GM04503 (cell line): ENCODE results near the gene ZEB1.
"Not testable (repeated sequence)": the region's sequence is repeated elsewhere in the genome, so short reads cannot be mapped to it uniquely, and the experiment has no call there.

Source experiments
- DNase-seq: peaks from one replicate; pipeline ENCODE4 v3.0.0-alpha.2; 2012; ENCODE audit warnings: low read depth

Gene ZEB1

DNA sequence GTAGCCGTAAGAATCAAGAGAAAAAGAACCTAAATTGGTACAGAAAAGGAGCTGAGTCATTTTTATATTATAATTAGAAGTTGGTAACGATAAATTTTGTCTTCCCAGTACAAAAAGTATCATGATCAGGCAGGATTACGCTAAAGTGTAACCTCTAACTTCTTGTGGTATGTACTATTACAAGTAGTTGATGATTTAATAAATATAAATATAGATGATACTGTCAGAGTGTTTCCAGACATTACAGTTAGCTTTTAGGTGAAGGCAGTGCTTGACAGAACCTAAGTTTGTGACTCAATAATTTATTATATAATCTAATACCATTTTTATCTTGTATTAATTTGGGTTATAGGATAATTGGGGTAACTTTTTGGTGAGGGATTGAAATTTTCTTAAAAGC, 53.4 kb downstream of the ZEB1 start:
- no peak for DNase-seq

GRCh38 chr10:31374146-31374696, 55.2 kb downstream of the ZEB1 start:
- DNase-seq = no peak

- DNase-seq = no peak
Observed at GRCh38 chr10:31381171-31381570, 62.2 kb downstream of the ZEB1 start.

- no peak for DNase-seq
Observed at GRCh38 chr10:31381766-31382316, 62.8 kb downstream of the ZEB1 start.

DNA sequence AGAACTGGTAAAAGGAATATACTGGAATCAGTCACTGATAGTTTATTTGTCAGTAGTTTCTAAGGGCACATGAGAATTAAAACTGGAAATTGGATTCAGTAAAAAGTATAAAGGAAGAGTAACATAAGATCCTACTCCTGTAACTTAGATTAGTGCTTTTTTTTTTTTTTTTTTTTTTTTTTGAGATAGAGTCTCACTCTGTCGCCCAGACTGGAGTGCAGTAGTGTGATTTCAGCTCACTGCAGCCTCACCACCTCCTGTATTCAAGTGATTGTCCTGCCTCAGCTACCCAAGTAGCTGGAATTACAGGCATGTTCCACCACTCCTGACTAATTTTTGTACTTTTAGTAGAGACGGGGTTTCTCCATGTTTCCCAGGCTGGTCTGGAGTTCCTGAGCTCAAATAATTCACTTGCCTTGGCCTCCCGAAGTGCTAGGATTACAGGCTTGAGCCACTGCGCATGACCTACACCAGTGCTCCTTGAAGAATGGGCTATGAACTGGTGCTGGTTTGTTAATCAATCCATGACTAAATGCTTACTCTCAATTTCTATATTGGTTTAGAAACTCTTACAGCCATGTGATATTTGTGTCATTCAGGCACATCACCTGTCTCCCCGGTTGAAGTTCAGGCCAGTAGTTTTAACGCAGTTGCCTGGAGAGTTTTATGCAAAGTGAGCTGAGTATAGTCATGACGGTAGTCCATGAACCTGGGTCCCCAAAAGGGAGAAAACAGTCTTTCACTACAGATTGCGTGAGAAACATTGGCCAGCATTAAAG, 65.0 kb downstream of the ZEB1 start:
- DNase-seq = no peak

DNA sequence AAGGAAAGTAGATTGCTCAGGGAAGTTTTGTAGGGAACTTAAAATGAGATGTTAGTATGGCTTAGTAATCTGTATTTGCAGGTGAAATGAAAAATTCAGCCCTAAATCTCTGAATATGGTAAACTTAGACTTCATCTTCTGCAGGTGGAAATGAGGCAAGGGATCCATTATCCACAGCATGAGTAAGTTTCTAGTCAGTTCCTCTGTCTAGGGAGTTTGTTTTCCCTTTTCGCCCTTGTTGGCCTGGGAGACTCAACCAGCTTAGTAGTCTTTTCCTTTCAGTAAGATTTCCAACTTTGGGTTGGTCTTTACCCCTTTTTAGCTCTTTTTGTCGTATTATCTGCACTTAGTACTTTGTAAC, 65.6 kb downstream of the ZEB1 start:
- DNase-seq = no peak

- DNase-seq = no peak
Observed at GRCh38 chr10:31390804-31391203, 71.8 kb downstream of the ZEB1 start.

GRCh38 chr10:31393844-31394243, 74.8 kb downstream of the ZEB1 start:
- DNase-seq = no peak

DNA sequence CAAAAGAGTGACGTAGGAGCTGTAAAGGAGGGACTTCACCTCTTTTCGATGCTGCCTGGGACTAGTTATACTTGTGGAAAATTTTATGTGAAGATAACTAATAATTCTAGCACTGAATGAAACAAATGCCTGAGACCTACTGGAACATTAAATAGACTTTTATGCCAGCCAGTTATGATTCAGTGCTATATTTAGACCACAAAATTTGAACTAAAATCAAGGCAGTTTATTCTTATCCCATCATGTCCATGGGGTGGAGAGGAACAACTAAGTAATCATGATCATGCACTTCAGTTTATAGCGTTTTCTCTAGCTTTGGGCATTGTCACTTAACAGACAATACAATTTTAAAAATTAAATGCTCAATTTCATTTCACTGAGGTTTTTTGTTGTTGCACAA, 76.7 kb downstream of the ZEB1 start:
- no peak for DNase-seq

DNA sequence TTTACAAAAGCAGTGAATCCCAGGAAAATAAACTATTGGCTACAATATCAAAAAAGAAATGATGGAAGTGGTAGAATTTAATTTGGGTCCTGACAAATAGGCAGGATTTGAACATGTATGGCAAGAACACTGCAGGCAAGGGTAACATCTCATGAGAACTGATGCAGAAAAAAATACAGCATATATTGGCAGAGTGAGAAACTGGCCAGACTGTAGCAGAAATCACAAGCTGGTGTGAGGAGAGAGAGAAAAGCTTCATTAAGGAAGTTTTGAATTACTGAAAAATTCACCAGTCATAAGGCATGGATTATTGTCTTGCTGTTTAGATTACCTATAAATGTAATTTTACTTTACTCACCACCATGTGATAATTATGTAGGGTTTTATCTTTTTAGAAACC, 77.4 kb downstream of the ZEB1 start:
- DNase-seq = no peak

DNA sequence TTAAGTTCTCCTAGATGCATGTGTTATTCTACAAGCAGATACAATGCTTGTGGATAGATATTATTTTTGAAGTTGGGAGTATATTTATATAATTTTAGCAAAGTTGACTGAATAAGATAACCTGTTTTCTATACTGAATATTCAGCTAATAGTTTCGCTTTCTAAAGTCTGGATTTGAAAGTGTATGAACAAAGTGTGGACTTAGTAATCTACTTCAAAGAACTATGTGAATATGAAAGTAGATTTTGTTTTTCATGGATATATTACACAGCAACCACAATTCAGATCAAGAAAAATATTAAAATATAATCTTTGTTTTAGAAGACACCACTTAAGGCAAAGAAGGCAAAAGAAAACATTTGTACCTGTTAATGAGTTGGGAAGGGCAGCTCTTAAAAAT, 78.8 kb downstream of the ZEB1 start:
- DNase-seq = no peak

DNA sequence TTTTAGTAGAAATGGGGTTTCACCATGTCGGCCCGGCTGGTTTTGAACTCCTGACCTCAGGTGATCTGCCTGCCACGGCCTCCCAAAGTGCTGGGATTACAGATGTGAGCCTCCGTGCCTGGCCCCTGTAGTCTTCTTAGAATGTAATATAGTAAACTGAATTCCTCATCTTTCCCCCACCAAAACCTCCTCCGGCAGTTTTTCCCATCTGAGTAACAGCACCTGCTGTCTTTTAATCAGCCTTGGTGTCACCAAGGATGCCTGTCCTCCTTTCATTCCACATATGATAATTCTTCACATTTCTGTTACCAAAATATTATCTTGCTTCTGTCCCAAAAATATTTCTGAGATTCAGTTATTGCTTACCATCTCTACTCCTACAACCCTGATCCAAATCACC, 80.2 kb downstream of the ZEB1 start:
- DNase-seq = no peak

- no peak for DNase-seq
Observed at GRCh38 chr10:31399631-31400030, 80.6 kb downstream of the ZEB1 start.

DNA sequence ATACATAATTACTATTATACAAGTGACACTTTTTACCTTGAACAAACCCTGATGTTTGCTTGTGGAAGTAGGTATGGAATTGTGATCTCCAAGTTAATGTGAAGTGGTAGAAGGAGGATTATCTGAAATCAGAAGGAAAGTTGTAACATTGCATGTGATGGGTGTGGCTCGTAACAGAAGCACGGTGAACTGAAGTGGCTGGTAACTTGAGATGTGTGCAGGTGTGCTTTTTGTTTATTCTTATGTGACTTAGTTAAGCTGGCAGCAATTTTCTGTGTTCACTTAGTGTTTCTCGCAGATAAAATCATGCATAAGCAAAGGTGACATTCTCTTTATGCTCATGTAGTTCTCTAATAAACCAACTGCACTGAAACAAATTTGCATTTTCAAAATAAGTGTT, 82.3 kb downstream of the ZEB1 start:
- DNase-seq = no peak

DNA sequence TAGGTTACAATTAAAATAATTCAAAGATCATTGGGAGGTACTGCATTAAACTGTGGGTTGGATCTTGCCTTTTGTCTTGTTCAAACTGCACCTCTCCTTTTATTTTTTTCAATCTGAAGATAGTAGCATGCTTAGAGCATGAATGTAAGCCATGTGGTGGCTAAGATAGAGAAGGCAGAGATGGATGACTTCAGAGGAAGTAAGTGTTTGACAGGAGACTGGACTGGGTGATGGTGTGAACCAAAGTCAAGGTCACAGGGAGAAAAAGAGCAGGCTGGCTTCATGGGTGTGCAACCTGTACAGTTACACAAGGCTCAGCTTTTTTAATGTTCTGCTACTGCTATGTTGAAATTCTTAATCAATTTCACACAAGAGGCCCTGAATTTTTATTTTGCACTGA, 85.6 kb downstream of the ZEB1 start:
- DNase-seq = no peak

GRCh38 chr10:31405829-31406228, 86.8 kb downstream of the ZEB1 start:
- DNase-seq = not testable (repeated sequence)

DNA sequence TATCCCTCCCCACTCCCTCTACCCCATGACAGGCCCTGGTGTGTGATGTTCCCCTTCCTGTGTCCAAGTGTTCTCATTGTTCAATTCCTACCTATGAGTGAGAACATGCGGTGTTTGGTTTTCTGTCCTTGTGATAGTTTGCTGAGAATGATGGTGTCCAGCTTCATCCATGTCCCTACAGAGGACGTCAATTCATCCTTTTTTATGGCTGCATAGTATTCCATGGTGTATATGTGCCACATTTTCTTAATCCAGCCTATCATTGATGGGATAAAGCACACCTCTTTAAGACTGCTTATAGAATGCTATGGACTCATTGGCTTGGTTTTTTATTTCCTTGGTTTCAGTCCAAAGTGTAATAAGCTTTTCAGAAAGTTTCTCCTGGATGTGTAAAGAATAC, 93.4 kb downstream of the ZEB1 start:
- DNase-seq = not testable (repeated sequence)

- DNase-seq = no peak
Observed at GRCh38 chr10:31413325-31413724, 94.3 kb downstream of the ZEB1 start.

DNA sequence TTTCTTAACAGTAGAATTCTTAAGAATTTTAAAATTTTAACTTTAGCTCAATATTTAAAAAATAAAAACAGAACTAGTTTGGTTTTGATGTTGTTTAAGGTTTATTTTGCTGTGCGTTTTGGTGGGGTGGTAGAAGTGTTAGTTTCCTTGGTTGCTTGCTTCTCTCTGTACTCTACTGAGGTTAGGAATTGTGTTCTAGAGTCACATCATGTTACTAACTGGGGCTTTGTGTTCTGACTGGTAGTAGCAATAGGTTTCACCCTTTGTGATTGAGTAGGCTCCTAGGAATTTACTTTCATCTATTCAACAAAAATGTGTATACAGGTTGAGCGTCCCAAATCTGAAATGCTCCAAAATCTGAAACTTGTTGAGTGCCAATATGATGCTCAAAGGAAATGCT, 99.5 kb downstream of the ZEB1 start:
- no peak for DNase-seq

DNA sequence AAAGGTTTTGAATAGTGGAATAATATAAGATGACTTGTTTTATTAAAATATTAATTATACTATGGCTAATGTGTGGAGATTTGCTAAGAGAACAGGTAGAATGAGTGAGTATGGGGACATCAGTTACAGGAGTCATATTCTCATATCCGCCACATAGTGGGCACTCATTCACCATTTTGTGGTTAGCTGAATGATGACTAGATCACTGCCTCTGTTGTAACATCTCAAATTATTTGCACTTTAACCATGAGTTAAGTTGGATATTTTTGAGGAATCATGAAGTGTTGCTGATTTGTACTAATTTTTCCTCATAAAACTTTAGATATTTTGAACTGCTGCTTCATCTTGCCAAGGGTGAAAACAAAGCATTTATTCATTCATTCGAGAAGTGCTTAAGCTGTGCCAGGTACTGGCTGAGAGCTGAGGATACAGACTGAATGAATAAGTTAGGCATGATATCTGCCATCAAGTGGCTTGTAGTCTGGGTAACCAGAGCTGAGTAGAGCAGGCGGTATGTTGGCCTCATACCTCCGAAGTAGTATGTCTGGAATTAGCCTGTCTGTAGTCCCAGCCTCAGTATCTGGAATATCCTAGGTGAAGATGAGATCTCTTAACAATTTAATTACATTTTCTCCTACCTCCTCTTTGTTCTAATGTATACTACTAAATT, 100.5 kb downstream of the ZEB1 start:
- DNase-seq = peak; percentile 43

GRCh38 chr10:31421322-31421721, 102.3 kb downstream of the ZEB1 start:
- DNase-seq = no peak

- DNase-seq = no peak
Observed at GRCh38 chr10:31422634-31423033, 103.6 kb downstream of the ZEB1 start.

GRCh38 chr10:31424473-31424872, 105.5 kb downstream of the ZEB1 start:
- no peak for DNase-seq
